HL-60/S4 treated with retinoic acid at 250 ng/mL for 4 days and 3 days (cell line): Measurements from ENCODE around the gene KIRREL3.

Experiments used
- in situ Hi-C: fragments of 300-500 bp; cut with MboI; formaldehyde crosslinking; loops from 2 replicates; pipeline ENCODE4 v1.7.0; 2022; ENCODE audit warnings: low sequenced_read_pairs

Gene KIRREL3

DNA sequence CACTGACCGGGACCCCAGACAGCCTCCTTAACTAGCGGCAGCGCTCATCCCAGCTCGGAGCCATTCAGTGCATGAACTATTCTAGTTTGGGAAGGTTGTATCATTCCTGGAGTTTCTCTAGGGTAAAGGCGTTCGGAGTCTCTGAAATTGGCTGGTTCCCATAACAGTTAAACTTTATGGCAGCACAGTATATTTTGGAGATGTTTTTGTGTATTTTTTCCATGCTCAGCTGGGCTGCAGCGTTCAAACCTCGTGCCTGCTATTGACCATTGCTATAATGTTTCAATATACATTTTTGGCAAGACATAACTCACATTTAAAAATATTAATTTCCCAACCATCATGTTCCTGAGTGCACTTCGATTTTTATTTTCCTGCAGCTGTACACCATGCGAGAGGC is 475.4 kb downstream of the KIRREL3 start:
- in situ Hi-C loops, result no loop called here

DNA sequence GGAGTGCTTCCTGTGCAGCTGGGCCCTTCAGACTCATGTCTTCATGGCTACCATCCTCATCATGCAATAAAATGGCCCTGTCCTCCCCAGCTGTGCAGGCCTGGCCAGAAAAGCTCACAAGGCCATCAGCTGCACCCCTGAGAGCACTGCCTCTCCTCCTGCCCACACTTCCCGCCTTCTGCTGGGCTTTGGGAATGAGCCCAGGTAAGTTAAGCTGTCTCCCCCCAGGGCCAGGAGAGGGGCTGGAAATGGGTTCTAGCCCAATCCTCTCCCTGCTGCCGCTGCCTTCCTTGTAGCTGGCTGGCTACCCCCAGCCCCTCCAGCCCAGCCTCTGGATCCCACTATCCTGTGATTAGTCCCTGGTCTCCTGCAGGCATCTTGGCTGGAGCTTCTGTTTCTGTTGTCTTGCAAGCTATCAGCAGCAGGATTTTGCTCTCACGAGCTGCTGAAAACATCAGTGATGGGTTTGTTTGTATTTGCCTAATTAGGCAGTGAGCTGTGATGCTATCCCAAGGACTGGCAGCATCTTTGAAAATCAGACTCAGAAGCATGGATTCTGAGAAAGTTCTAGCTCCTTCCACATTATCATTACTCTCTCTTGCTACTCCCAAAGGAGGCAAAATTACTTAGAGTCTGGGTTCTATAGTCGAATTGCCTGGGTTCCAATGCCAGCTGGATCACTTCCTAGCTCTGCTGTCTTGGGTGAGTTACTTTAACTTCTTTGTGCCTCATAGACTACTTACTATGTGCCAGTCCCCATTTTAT is 476.9 kb downstream of the KIRREL3 start:
- in situ Hi-C loops, result no loop called here

DNA sequence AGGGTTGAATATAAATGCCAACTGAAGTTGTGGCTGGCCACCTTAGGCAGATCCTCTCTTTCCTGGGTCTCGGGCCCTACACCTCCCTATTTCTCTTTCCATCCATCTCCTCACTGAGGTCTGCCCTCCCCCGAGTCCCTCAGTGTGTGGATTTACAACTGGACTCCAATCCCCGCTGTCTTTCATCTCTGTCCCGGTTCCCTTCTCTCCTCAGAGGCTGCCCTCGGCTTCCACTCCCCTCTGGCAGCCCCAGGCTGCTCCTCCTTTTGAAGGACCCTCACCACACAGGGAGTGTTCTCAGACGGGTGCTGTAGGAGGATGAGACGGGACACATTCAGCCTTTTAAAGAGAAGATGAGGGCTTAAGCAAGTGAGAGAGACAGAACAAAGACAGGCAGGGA is 478.0 kb downstream of the KIRREL3 start:
- in situ Hi-C loops, result no loop called here

DNA sequence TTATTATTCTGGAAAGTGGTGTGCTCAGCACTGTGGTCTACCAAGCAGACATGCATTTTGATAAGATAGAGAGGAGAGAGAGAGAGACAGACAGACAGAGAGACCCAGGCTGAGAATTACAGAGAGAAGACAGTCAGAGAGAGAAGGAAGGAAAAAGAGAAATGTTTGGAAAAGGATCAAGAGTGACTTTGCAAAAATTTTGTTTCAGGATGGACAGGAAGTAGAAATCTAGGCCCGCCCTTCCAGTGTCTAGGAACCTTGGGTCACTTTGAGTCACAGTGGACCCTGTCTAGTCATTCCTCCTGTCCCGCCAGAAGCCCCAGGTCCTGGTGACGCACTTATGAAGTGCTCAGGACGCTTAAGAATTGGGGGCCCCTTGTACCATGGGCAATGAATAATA is 478.4 kb downstream of the KIRREL3 start:
- in situ Hi-C loops, result no loop called here

DNA sequence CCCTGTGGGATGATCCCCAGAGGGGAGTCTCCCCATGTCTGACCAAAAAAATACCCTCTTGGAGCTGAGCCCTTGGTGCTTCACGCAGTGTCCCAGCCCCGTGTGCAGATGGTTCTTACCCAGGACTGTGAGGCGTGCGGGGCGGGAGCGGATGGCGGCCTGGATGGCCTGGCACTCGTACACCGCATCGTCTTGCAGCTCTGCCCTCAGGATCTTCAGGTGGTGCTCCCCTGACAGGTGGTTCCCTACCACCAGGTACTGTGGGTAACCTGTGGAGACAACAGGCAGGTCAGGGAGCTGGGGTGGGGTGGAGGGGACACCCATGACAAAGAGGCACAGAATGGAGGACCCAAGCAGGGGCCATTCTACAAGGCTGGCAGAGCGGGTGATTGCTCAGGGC is 479.4 kb downstream of the KIRREL3 start:
- in situ Hi-C loops, result no loop called here

DNA sequence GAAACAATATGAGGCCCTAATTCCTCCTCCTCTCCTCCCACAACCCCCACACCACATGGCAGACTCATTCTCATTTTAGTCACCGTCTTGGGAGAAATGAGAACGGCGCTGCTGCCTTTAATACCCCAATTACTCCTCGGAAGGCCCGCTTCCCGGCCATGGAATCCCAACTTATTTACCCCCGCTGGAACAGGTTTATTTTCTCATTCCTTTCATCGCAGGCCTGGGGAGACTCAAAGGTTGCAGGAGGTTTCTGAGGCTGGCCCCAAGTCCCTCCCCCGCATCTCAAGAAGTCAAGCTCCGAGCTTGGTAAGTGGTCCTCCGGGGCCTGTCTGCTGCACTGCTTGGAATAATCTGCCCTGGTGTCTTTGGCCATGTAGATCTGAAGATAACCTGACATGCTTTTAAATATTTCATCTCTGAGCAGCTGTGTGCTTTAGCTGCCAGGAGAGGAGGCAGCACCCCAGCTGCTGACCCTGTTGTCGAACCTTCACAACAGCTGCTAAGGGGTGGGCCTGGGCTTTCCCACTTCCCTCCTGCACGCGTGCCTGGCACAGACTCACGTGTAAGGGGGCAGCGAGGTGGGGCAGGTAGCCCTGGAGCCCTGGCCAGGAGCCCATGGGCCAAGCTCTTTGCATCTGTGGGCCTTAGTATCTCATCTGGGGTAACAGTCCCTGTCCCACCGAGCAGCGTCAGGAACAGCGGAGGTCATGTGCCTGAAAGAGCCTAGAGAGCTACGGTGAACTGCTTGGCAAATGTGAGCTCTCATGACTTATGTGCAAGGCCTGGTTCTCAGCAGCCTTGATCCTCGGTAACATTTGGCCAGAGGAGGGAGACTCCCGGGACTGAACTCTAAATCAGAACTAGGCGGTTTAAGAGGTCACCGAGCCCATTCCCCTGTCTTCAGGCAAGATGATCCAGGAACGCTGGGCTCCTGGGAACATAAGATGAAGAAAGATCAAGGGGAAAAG is 480.5 kb downstream of the KIRREL3 start:
- in situ Hi-C loops, result no loop called here

DNA sequence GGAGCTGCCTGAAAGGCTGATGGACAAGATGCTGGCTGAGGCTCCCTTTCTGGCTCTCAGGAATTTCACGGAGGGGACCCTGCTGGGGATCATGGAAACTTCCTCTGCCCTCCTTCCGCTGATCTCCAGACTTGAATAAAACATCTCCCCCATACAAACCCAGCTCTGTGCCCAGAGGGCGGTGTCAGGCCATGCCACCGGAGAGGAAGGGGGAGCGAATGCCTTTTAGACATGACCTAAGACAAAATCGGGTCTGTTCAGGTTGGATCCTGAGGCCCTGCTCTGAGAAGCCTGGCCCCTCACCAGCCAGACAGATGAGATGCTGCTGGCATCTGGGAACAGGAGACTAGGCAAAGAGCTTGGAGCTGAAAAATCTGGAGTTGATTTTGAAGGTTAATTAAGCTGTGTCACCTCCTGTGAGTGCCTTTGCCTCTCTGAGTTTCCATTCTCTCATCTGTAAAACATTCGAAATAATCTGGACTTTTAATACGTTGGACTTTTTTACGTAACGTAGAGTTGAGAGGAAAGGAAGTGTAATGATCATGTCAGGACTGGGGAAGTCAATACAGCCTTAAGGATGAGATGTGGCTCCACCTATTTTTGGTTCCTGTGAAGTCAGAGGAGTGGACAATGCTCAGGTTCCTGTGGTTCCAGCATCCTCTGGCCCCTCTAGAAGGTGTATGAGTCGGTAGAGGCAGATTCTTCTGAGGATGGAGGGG is 481.4 kb downstream of the KIRREL3 start:
- in situ Hi-C loops, result no loop called here

DNA sequence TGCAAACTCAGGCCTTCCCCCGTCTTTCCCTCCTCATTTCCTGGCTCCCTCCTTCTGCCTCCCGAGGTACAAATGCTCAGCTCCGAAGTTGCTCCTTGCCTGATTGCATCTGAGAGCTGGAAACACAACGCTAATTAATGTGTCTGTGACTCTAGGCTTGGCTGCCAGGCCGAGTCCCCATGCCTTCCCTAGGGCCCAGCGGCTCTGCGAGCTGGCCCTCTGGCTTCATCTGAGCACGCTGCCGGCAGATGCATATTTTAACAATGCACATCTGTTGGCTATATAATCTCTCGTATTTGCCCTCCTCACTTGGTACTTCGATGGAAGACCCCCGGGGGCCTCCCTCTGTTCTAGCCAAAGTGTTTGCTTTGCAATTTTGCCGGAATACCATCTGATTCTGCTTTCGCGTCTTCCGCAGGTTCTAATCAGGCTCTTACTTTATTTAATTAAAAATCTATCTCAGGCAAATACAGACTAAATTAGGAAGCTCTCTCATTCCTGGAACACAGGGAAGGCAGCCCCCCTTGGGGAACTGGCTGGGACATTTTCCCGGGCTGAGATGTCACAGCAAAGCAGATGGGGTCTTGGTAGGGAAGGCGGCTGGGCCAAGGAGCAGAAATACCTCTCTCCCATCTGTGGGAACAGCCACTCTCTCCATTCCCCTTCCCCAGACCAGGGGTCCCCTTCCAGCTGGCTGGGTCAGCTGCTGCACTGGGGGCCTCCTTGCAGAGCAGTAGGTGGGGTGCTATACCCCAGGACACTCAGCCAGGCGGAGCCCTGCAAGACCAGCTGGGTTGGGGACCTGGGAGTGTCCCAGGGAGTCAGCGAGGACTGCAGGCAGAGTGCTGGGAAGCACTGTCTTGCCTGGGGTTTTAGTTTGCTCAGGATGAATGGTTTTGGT is 482.2 kb downstream of the KIRREL3 start:
- in situ Hi-C loops, result no loop called here

DNA sequence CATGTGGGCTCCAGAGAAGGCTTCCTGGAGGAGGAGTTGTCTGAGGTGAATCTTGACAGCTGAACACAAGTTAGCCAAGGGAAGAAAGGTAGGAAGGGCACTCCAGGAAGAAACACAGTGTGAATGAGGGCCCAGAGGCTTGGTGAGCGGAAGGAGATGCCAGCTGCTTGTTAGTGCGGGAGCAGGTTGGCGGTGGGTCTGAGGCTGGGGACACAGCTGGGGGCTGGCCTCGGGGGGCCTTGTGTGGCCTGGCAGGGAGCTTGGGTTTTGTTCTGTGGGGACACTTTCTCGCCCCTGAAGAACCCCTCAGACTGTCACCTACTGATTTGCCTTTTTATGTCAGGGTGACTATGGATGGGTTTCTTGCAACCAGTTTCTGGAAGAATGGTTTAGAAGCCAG is 485.1 kb downstream of the KIRREL3 start:
- in situ Hi-C loops, result no loop called here

DNA sequence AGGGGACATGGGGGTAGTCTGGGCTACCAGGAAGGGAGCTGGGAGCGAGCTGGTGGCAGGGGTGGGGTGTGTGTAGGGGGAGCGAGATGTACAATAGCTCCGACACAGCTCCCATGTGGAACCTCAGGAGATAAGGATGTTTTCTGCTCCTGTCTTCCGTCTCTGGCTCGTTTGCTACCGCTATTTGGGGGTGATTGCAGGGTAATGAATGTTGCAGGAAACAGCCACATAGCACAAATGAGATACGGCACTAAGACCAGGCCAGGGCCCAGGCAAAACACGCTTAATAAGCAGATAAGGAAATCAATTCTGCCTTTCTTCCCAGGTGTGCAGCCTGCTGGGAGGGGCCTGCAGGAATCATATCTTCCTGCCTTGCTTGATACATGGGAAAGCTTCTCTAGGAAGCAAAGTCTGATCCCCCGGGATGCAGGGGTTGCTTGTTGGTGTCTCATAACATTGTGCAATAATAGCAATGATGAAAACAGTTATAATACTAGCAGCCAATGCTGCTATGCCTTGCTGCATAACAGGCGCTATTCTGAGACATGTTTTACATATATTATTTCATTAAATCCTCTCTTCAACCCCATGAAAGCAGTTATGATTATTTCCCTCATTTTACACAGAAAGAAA is 486.4 kb downstream of the KIRREL3 start:
- in situ Hi-C loops, result no loop called here

DNA sequence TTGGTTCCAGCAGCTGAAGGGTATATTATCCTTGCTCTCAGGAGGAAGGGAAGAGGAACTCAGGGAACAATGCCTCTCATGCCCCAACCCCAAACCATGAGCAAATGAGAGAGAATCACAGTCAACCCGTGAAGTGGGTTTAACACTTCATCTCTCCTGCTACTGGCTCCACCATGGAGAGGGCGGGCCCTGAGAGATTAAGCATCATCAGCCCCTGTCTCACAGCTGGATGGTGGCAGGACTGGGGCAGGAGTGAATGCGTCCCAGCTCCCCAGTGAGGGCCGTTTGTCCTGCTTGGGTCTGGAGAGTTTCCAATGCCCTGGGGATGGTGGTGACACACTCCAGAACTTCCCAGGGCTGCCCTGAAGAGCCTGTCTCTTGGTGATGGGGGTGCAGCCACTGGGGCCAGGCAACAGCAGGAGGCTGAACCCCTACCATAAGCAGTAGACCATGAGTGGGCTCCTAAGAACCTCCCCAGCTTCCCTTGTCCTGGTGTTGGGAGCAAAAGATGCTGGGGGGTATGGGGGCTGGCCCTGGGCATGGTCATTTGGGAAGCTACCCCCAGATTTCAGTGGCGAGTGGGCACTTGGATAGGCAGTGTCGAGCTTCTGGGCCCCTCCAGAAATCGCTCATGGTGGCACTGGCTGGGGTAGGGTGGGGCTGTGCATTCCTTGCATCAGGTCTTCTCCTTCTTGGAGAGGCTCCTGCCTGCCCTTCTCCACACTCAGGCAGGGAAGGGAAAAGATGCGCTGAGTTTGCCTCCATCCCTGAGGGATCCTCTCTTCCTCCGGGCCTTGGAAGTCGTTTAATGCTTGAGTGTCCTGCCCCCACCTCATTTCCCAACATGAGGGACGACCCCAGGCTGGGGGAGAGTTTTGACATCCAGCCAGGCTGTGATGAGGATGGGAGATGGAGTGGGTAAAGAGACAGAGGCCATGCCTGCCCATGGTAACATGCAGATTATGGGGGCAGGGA is 487.5 kb downstream of the KIRREL3 start:
- in situ Hi-C loops, result no loop called here

DNA sequence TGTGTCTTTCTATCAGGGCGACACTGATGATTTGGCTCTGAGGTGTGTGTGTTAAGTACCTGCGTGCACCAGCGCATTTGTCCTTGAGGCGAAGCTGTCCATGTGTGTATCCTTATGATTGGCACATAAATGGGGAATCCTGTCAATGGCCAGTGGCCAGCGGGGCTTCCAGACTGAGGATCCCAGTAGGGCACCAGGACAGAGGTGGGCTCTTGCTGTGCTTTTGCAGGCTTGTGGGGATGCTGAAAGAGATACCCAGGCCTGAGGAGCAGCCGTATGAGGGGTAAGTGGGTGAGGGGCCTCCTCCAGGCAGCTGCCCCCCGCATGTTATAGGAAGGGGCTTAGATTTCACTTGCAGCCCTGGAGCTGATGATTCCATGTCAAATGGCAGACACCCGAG is 488.3 kb downstream of the KIRREL3 start:
- in situ Hi-C loops, result no loop called here

DNA sequence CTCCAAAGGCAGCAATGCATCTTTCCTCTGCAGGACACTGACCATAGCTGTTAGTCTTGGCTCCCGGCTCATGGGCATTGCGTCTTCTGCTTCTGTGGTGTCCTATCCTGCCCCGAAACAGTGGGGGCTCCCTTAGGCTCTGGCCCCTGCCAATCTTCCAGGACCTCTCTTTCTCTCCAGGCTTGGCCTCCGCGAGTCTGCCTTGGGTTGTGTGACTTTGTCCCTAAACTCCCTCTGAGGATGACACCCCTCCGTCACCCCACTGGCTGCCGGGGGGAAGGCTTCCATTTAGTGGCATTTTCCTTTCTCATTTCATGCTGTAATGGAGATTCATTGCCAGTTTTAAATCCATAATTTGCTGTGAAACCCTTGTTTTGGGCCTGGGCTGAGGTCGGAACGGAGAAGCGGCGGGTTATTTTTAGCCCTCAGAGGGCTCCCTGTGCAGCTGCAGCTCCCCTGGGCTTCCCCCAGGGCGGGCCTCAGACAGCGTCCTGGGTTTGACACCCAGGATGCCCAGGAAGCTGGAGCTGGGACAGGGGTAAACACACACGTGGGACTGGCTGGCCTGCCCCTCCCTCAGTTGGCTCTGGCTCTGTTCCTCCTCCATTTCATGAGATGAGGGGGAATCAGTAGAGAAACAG is 489.0 kb downstream of the KIRREL3 start:
- in situ Hi-C loops, result no loop called here

DNA sequence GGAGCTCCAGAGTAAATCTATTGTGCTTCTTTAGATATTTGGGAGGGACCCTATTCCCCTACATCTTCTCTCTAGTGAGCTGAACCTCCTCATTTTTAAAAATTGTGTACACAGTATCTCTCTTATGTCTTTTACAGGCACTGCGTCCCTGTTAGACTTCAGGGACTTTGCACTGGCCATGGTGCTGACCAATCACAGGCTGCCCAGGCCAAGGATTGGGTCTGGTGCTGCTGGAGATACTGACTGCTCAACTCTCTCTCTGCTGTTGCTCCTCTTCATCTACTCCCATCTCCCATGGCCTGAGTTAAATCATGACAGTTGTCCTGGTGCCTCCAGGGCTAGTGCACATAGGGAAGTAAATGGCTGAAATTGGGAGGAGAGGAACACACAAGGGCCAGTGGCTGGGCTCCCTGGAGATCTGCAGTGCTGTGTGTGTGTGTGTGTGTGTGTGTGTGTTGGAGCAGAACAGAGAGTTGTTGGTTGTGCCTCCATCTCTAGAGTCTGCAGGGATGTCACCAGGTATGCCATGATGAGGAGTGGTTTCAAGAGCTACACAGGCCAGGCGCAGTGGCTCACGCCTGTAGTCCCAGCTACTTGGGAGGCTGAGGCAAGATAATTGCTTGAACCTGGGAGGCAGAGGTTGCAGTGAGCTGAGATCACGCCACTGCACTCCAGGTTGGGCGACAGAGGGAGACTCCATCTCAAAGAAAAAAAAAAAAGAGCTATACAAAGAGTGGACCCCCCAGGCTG is 489.8 kb downstream of the KIRREL3 start:
- in situ Hi-C loops, result no loop called here

DNA sequence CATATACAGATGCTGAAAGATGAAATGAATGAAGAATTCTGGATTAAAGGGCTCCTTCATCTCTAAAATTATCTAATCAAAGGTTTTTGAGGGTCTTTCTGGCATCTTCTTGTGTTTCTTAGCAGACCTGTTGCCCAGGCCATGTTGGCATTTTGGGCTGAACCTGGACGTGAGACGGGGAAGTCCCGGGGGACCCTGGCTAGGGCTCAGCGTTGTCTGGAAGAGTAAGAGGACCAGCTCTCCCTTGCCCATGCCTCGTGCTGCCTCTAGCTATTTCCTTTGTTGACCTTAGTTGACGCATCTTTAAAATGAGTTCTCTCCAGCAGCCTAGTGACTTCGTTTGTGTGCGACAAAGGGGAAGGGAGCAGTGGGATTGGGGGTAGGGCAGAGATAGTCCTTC is 492.9 kb downstream of the KIRREL3 start:
- in situ Hi-C loops, result no loop called here

DNA sequence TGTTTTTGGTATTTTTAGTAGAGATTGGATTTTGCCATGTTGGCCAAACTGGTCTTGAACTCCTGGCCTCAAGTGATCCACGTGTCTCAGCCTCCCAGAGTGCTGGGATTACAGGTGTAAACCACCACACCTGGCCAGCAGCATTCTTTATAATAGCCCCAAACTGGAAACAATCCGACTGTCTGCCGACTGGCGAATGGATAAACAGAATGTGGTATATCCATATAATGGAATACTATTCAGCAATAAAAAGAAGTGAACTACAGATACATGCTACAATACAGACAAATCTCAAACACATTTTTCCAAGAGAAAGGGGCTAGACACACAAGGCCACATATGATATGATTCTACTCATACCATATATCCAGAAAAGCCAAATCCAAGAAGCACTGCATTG is 493.8 kb downstream of the KIRREL3 start:
- in situ Hi-C loops, result no loop called here

DNA sequence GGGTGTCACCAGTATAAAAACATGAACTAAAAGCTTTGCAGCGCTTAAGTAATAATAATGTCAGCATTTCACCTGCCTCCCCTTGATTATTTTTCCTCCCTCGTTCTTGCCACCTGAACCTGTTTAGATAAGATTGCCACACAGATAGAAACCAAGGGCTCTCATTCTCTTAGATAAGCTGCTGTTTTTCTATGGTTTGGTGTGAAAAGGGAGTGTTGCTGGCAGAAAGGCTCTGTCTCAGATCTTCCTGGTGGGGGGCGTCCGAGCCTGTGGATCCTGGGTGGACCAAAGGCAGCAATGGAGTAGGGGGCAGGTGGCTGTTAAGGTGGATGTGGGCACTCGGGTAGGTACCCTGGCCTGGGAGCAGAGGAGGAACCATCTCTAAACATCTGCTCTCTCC is 497.6 kb downstream of the KIRREL3 start:
- in situ Hi-C loops, result no loop called here

DNA sequence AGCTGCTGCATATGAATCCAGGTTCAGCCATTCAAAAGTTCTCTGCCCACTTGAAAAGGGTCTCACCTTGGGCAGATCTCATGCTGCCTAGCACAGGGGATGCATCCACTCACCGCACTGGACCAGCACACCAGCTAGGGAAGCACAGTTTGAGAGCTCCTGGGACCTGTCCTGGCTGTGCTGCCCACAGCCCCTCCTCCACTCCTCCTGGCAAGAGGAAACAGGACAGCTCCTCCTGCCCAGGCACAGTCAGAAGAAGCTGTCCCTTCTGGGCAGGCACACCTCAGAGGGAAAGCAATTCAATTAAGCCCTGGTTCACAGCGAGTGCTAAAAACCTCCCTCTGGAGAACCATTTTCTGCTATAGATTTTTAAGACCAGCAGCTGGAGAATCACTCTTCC is 498.4 kb downstream of the KIRREL3 start:
- in situ Hi-C loops, result no loop called here
